GM12878 (cell line): Measurements from ENCODE around the gene TBCA. TPM values are rescaled to one million over a fixed set of nuclear protein-coding genes. Genes with fewer than 3 reads are reported as not detected.

Experiments
- ATAC-seq: fragments of 200-7000 bp; cut with Tn5 transposase; 3 replicates; pipeline ENCODE4 v1.9.1; 2020; ENCODE audit warnings: mild to moderate bottlenecking, moderate library complexity
- BruUV-seq: library from RNA; stranded (reverse); fragments of 400-500 nt; replicated peaks from 2 replicates; lab custom pipeline; 2021; lab: Mats Ljungman, UMichigan
- CTCF ChIA-PET: fragments of 300-600 bp; sonication (Branson Sonifier 250); formaldehyde crosslinking; extraction: SDS; loops from one replicate; lab custom pipeline; 2021; ENCODE audit warnings: inconsistent platforms; lab: Yijun Ruan, JAX
- POLR2A ChIA-PET: fragments of 350-600 bp; formaldehyde crosslinking; extraction: SDS; loops from one replicate; lab custom pipeline; 2021; ENCODE audit warnings: inconsistent platforms; lab: Charles Lee
- RAD21 ChIA-PET: fragments of 300-600 bp; sonication (Branson Sonifier 250); formaldehyde crosslinking; loops from one replicate; lab custom pipeline; 2023; ENCODE audit warnings: antibody characterized with exemption; ENCODE audit not compliant: unreplicated experiment; lab: Charles Lee
- SMC1A ChIA-PET: fragments of 300-600 bp; sonication (Branson Sonifier 250); formaldehyde crosslinking; loops from one replicate; lab custom pipeline; 2023; ENCODE audit not compliant: unreplicated experiment, uncharacterized antibody; lab: Charles Lee
- DNase-seq: peaks from one replicate; pipeline ENCODE4 v3.0.0-alpha.2; 2011; ENCODE audit warnings: low read depth, low spot score
- FAIRE-seq: peaks from 3 replicates; lab custom pipeline; 2011; peaks lifted over from hg19 to GRCh38; lab: Jason Lieb, UNC
- H2AFZ ChIP-seq: 2 replicates; pipeline ENCODE4 v1.6.0; 2011; ENCODE audit warnings: low read depth, low read length, control low read depth; ENCODE audit not compliant: control insufficient read depth
- H3K27ac ChIP-seq: 2 replicates; pipeline ENCODE4 v1.5.1; 2011; ENCODE audit warnings: control low read depth; ENCODE audit not compliant: control insufficient read depth, insufficient read depth
- H3K27me3 ChIP-seq, 2 experiments: replicated peaks in 1 of 2; 2 replicates each; pipeline versions ENCODE4 v1.6.0 to v1.6.1; 2011; ENCODE audit warnings: low read length in 1 of 2; ENCODE audit not compliant: control insufficient read depth in 2 of 2, insufficient read depth in 2 of 2
- H3K36me3 ChIP-seq, 2 experiments: 2 replicates each; pipeline ENCODE4 v1.5.1; 2011; ENCODE audit warnings: low read length in 1 of 2; ENCODE audit not compliant: control insufficient read depth in 2 of 2, insufficient read depth in 2 of 2
- H3K4me1 ChIP-seq: 2 replicates; pipeline ENCODE4 v1.6.1; 2011; ENCODE audit warnings: mild to moderate bottlenecking, low read length, moderate library complexity, mixed read lengths; ENCODE audit not compliant: control insufficient read depth, insufficient read depth
- H3K4me2 ChIP-seq: 2 replicates; pipeline ENCODE4 v1.6.0; 2011; ENCODE audit warnings: control low read depth; ENCODE audit not compliant: control insufficient read depth, insufficient read depth
- H3K4me3 ChIP-seq: fragments of 200-600 bp; sonication (generic); 2 replicates; pipeline ENCODE4 v1.5.1; 2016
- H3K79me2 ChIP-seq: 2 replicates; pipeline ENCODE4 v1.6.0; 2011; ENCODE audit warnings: low read length; ENCODE audit not compliant: control insufficient read depth, insufficient read depth
- H3K9ac ChIP-seq: 2 replicates; pipeline ENCODE4 v1.8.0; 2011; ENCODE audit warnings: low read length, control low read depth, mixed read lengths; ENCODE audit not compliant: control insufficient read depth, insufficient read depth
- H3K9me3 ChIP-seq: replicated peaks from 3 replicates; pipeline ENCODE4 v1.5.1; 2011; ENCODE audit warnings: mild to moderate bottlenecking, low read length; ENCODE audit not compliant: control insufficient read depth, insufficient read depth
- H4K20me1 ChIP-seq: 2 replicates; pipeline ENCODE4 v1.6.0; 2011; ENCODE audit not compliant: control insufficient read depth, insufficient read depth
- TBL1XR1 ChIP-seq: IDR thresholded peaks from 2 replicates; pipeline ENCODE4 v1.6.1; 2012; ENCODE audit warnings: low read depth, low read length, improper control_type of control experiment
- YBX1 ChIP-seq: fragments of 450-650 bp; IDR thresholded peaks from 2 replicates; pipeline ENCODE4 v1.6.1; 2016; ENCODE audit warnings: antibody characterized with exemption
- ZBTB40 ChIP-seq: fragments of 450-650 bp; IDR thresholded peaks from 2 replicates; pipeline ENCODE4 v1.6.1; 2016; ENCODE audit warnings: mild to moderate bottlenecking, moderate library complexity, borderline replicate concordance
- WGBS: methylation state at CpG from one replicate; pipeline ENCODE4 v1.1.6; 2016; ENCODE audit warnings: low lambda C conversion rate; ENCODE audit not compliant: insufficient replicate concordance, insufficient coverage; ENCODE audit errors: missing lambda C conversion rate; 5-methylcytosine and 5-hydroxymethylcytosine counted together
- in situ Hi-C: fragments of 300-500 bp; cut with MboI; formaldehyde crosslinking; loops from 9 replicates; pipeline ENCODE4 v1.14.3; 2018; ENCODE audit warnings: mixed read lengths
- intact Hi-C: fragments of 100-400 bp; cut with micrococcal nuclease; formaldehyde crosslinking; loops from one replicate; pipeline ENCODE4 v1.14.2; 2022; ENCODE audit not compliant: unreplicated experiment
- polyA plus RNA-seq, 11 experiments: library from polyadenylated mRNA; depleted of rRNA in 4 of 11; unstranded in 6 of 11; stranded (reverse) in 5 of 11; fragments of >200 nt; fragmentation: Nextera tagmentation in 4 of 11; fragmentation: Illumina TruSeq in 1 of 11; extraction: Ambion mirVana in 4 of 11; extraction: Trizol in 1 of 11; gene quantifications; 1 replicate in 1 of 11; 2 replicates in 10 of 11; pipeline versions ENCODE4 v1.2.1 to v1.2.3, GENCODE V29; 2011 to 2016; ENCODE audit warnings: inconsistent platforms in 2 of 11, missing spikeins in 2 of 11, low read depth in 1 of 11
- total RNA-seq, 4 experiments: library from RNA; depleted of rRNA in 3 of 4; stranded (reverse); fragments of >200 nt in 3 of 4; fragmentation: Illumina TruSeq in 1 of 4; extraction: Trizol in 1 of 4; gene quantifications; 2 replicates each; pipeline versions ENCODE4 v1.2.1 to v1.2.3, GENCODE V29; 2013 to 2021

TBCA gene
- total and polyA plus RNA-seq, 10 of the 15 experiments (the other 5 are each of a cell fraction or from before 2014, with no cell fraction given) = 86.3 to 647 (median 294) TPM

DNA sequence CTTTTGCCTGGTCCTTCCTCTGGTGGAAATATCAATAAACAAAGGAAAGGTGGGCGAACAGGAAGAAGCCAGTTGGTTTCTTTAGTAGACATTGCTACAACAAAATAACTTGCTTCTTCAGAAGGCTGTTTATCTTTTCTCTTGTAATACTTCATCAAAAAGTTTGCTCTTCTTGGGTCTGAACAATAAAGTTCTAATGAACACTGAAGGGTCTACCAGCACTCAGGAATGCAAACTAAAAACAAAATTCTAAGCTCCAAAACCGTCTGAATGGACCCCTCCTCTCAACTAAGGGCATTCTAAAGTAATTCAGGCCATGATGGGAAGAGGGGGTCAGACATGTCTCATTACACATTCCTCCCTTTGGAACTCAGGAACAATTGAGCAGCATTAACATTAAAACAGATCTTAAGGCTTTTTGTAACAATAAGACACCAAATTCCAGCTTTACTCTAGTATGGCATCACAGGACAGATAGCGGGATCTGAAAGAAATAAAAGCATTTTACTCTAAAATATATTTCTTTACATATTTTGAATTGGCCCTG, 2.3 kb downstream of the TBCA start:
- in situ Hi-C loops = no loop called here
- Histone ChIP-seq H2AFZ (no peak overlapping the region), H3K4me1 (peaks cover 4% of the 10 kb centered on the region; the same call in 1 of the 2 replicates), H3K9me3 (peaks cover 4% of the 10 kb centered on the region; the same call in 2 of the 3 replicates), H3K36me3 (peaks cover 0 to 6% of the 10 kb centered on the region in 2 experiments; a peak in 1 of 4 replicates), H3K27ac (no peak overlapping the region)
- SMC1A ChIA-PET = interaction anchor here (0.7 to 3.4 kb wide), 15 partner anchors 10 to 743 kb away, joined by 3 to 13 read pairs (median 4); no protein-coding TSS in a partner anchor
- no peak for ATAC-seq
- WGBS = 65% methylated on average over 3 of the region's 3 CpGs
- TF ChIP-seq TBL1XR1 (no peak), YBX1 (no peak), ZBTB40 (peak; percentile 70; the same call in 1 of the 2 replicates)
- TF ChIP-seq, all 136 proteins: peak for 1
- Histone ChIP-seq H3K4me3 (peak overlapping the region; percentile 89), H4K20me1 (no peaks in the 10 kb centered on the region), H3K27me3 (no peaks in the 10 kb centered on the region), H3K9ac (0 out of 2 replicates have a peak overlapping the region, but pooled peaks have one; percentile 98), H3K4me2 (peak overlapping the region; percentile 67), H3K79me2 (peaks cover 72% of the 10 kb centered on the region)
- BruUV-seq = no TSS peak
- DNase-seq = no peak
- FAIRE-seq = no peak
- ChIA-PET RAD21 (interaction anchor here (1.1 to 2.7 kb wide), 6 partner anchors 79 to 213 kb away, joined by 3 to 15 read pairs (median 6); no protein-coding TSS in a partner anchor), POLR2A (interaction anchor here (0.9 to 1.9 kb wide), 4 partner anchors 40 to 164 kb away, joined by 3 to 8 read pairs (median 4); no protein-coding TSS in a partner anchor), CTCF (interaction anchor here (1.0 to 1.3 kb wide), 2 partner anchors 9 to 213 kb away, joined by 4 read pairs; no protein-coding TSS in a partner anchor)
- intact Hi-C loops = loop anchor here (5.0 to 10.0 kb wide), 3 partner anchors 52 to 212 kb away; no protein-coding TSS in a partner anchor
